NCI-H1930 (cell line): ENCODE results near the gene GJB2.

Experiments used
- DNase-seq, 2 experiments: peaks; one replicate each; lab custom pipeline; 2025; lab: John Stamatoyannopoulos, UW

The GJB2 gene

GRCh38 chr13:20141238-20142022, 51.3 kb downstream of the GJB2 start:
- no peak for DNase-seq

GRCh38 chr13:20140487-20140886, 52.3 kb downstream of the GJB2 start:
- no peak for DNase-seq

- DNase-seq: no peak
These were observed 54.9 kb downstream of the GJB2 start for GRCh38 chr13:20137875-20138274.
